Measurements from ENCODE around the gene CIRBP. TPM values are rescaled to one million over a fixed set of nuclear protein-coding genes. Genes with fewer than 3 reads are reported as not detected.

CIRBP gene
- total and polyA plus RNA-seq, 9 of the 15 experiments (the other 6 are each of a cell fraction or from before 2014, with no cell fraction given), result 20.5 to 327 (median 176) TPM

DNA sequence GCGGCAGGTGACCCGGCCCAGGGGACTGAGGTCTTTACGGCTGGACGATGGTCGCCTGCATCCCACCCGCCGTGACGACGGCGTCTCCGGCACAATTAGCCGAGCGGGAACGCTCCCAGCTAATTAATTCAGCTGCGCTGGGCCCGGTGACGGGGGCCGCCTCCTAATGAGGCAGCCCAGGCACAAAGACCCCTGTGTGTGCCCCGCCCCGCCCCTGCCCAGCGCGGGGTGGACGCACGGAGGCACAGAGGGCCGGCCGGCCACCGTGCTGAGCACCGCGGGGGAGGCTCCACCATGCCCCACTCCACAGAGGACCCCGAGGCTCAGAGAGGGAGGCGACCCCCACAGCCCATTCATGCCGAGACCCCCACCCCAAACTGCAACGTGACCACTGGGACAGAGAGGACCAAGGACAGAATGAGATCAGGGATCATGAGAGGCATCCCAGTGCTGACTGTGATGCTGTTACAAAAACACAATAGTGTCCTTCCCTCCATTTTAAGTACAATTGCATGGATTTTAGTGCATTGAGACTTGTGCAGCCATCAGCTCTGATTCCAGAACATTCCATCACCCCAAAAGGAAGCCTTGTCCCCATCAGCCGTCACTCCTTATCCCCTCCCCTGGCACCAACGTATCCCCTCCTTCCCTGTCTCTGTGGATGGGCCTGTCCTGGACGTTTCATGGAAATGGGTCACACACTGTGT, 33.6 kb downstream of the CIRBP start:
- DNase-seq (ENCODE audit: extremely low read depth in 1 of 4, low spot score in 3 of 4), result no peak
- WGBS (ENCODE audit: insufficient coverage, low coverage, missing lambda C conversion rate), result 50% methylated on average over 26 of the region's 36 CpGs
- Histone ChIP-seq H2AFZ (ENCODE audit: low read depth, low read length) (no peak overlapping the region), H4K20me1 (replicated peaks; ENCODE audit: control insufficient read depth, insufficient read depth, low read length) (no peaks in the 10 kb centered on the region), H3K27me3 (ENCODE audit: control insufficient read depth in 2 of 2, insufficient read depth in 2 of 2, low read length in 2 of 2) (peaks cover 6 to 19% of the 10 kb centered on the region in 2 experiments; a peak in 3 of 5 replicates), H3K79me2 (ENCODE audit: control insufficient read depth, insufficient read depth, low read length) (peaks cover 3% of the 10 kb centered on the region; the same call in 2 of the 3 replicates), H3K36me3 (ENCODE audit: control insufficient read depth, insufficient read depth, low read length) (no peaks in the 10 kb centered on the region), H3K9me3 (replicated peaks; ENCODE audit: control insufficient read depth, insufficient read depth, low read depth, low read length) (no peaks in the 10 kb centered on the region), H3K9ac (ENCODE audit: insufficient read depth in 1 of 2, low read depth in 2 of 2, low read length in 2 of 2) (peak overlapping the region in 1 of 2 experiments; percentile 23; a peak in 1 of 4 replicates), H3K4me1 (replicated peaks in 1 of 2; ENCODE audit: control insufficient read depth in 2 of 2, insufficient read depth in 2 of 2, low read length in 2 of 2) (peaks cover 0 to 38% of the 10 kb centered on the region in 2 experiments; a peak in 2 of 5 replicates), H3K9me1 (ENCODE audit: control insufficient read depth, insufficient read depth, low read length) (peaks cover 3% of the 10 kb centered on the region), H3K4me3 (no peak overlapping the region), H3K4me2 (ENCODE audit: insufficient read depth, low read length) (no peak overlapping the region), H3K27ac (ENCODE audit: extremely low read depth, low read depth, low read length) (no peak overlapping the region)
- no TSS peak for BruUV-seq (replicated peaks)
- no peak for FAIRE-seq
- CTCF ChIA-PET (ENCODE audit: low intra/inter-chr PET ratio), result no interaction called here
- TF ChIP-seq GATAD2A (IDR thresholded peaks at IDR 0.05) (no peak), SREBF1 (IDR thresholded peaks at IDR 0.05; ENCODE audit: borderline replicate concordance, low read depth, low read length) (no peak), PHF8 (IDR thresholded peaks at IDR 0.05; ENCODE audit: borderline replicate concordance, low read length) (no peak), MAFF (IDR thresholded peaks at IDR 0.05; ENCODE audit: low read length) (no peak), ZNF644 (tag; IDR thresholded peaks at IDR 0.05; ENCODE audit: low read depth) (no peak), NRF1 (conservative IDR thresholded peaks at IDR 0.05 in 1 of 2, IDR thresholded peaks at IDR 0.05 in 1 of 2) (no peak), ZFX (CRISPR knock-in tag; IDR thresholded peaks at IDR 0.05) (no peak), FOXP1 (CRISPR knock-in tag; IDR thresholded peaks at IDR 0.05) (no peak)
- TF ChIP-seq, protein P1, sequence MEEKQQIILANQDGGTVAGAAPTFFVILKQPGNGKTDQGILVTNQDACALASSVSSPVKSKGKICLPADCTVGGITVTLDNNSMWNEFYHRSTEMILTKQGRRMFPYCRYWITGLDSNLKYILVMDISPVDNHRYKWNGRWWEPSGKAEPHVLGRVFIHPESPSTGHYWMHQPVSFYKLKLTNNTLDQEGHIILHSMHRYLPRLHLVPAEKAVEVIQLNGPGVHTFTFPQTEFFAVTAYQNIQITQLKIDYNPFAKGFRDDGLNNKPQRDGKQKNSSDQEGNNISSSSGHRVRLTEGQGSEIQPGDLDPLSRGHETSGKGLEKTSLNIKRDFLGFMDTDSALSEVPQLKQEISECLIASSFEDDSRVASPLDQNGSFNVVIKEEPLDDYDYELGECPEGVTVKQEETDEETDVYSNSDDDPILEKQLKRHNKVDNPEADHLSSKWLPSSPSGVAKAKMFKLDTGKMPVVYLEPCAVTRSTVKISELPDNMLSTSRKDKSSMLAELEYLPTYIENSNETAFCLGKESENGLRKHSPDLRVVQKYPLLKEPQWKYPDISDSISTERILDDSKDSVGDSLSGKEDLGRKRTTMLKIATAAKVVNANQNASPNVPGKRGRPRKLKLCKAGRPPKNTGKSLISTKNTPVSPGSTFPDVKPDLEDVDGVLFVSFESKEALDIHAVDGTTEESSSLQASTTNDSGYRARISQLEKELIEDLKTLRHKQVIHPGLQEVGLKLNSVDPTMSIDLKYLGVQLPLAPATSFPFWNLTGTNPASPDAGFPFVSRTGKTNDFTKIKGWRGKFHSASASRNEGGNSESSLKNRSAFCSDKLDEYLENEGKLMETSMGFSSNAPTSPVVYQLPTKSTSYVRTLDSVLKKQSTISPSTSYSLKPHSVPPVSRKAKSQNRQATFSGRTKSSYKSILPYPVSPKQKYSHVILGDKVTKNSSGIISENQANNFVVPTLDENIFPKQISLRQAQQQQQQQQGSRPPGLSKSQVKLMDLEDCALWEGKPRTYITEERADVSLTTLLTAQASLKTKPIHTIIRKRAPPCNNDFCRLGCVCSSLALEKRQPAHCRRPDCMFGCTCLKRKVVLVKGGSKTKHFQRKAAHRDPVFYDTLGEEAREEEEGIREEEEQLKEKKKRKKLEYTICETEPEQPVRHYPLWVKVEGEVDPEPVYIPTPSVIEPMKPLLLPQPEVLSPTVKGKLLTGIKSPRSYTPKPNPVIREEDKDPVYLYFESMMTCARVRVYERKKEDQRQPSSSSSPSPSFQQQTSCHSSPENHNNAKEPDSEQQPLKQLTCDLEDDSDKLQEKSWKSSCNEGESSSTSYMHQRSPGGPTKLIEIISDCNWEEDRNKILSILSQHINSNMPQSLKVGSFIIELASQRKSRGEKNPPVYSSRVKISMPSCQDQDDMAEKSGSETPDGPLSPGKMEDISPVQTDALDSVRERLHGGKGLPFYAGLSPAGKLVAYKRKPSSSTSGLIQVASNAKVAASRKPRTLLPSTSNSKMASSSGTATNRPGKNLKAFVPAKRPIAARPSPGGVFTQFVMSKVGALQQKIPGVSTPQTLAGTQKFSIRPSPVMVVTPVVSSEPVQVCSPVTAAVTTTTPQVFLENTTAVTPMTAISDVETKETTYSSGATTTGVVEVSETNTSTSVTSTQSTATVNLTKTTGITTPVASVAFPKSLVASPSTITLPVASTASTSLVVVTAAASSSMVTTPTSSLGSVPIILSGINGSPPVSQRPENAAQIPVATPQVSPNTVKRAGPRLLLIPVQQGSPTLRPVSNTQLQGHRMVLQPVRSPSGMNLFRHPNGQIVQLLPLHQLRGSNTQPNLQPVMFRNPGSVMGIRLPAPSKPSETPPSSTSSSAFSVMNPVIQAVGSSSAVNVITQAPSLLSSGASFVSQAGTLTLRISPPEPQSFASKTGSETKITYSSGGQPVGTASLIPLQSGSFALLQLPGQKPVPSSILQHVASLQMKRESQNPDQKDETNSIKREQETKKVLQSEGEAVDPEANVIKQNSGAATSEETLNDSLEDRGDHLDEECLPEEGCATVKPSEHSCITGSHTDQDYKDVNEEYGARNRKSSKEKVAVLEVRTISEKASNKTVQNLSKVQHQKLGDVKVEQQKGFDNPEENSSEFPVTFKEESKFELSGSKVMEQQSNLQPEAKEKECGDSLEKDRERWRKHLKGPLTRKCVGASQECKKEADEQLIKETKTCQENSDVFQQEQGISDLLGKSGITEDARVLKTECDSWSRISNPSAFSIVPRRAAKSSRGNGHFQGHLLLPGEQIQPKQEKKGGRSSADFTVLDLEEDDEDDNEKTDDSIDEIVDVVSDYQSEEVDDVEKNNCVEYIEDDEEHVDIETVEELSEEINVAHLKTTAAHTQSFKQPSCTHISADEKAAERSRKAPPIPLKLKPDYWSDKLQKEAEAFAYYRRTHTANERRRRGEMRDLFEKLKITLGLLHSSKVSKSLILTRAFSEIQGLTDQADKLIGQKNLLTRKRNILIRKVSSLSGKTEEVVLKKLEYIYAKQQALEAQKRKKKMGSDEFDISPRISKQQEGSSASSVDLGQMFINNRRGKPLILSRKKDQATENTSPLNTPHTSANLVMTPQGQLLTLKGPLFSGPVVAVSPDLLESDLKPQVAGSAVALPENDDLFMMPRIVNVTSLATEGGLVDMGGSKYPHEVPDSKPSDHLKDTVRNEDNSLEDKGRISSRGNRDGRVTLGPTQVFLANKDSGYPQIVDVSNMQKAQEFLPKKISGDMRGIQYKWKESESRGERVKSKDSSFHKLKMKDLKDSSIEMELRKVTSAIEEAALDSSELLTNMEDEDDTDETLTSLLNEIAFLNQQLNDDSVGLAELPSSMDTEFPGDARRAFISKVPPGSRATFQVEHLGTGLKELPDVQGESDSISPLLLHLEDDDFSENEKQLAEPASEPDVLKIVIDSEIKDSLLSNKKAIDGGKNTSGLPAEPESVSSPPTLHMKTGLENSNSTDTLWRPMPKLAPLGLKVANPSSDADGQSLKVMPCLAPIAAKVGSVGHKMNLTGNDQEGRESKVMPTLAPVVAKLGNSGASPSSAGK (IDR thresholded peaks at IDR 0.05), result no peak
- in situ Hi-C loops (cut with MboI) (no loop called here), intact Hi-C loops (cut with micrococcal nuclease) (no loop called here)
- no peak for ATAC-seq
- POLR2A ChIA-PET, result interaction anchor here (0.6 to 3.4 kb wide), 3 partner anchors 11 to 554 kb away, joined by 3 to 13 read pairs (median 3); partner anchors contain the start of gene CIRBP

All from K562 (cell line).